Body of pancreas (tissue), 4 donors: Measurements from ENCODE around the gene TAS2R30.

Source experiments
- POLR2A ChIP-seq, 3 donors: fragments of 450-650 bp; IDR thresholded peaks; one replicate each; pipeline ENCODE4 v1.6.1; 2016; ENCODE audit warnings: antibody characterized with exemption in 3 of 3, mild to moderate bottlenecking in 2 of 3
- TF ChIP-seq, protein P1 (sequence below), 7 experiments: fragments of 450-650 bp in 4 of 7; fragments of 200-600 bp in 3 of 7; sonication (generic) in 3 of 7; IDR thresholded peaks; one replicate each; pipeline ENCODE4 v1.5.1; 2016 to 2019; ENCODE audit warnings: antibody characterized with exemption in 7 of 7

- no peak for TF ChIP-seq POLR2A (IDR thresholded peaks at IDR 0.05)
- TF ChIP-seq, protein P1, sequence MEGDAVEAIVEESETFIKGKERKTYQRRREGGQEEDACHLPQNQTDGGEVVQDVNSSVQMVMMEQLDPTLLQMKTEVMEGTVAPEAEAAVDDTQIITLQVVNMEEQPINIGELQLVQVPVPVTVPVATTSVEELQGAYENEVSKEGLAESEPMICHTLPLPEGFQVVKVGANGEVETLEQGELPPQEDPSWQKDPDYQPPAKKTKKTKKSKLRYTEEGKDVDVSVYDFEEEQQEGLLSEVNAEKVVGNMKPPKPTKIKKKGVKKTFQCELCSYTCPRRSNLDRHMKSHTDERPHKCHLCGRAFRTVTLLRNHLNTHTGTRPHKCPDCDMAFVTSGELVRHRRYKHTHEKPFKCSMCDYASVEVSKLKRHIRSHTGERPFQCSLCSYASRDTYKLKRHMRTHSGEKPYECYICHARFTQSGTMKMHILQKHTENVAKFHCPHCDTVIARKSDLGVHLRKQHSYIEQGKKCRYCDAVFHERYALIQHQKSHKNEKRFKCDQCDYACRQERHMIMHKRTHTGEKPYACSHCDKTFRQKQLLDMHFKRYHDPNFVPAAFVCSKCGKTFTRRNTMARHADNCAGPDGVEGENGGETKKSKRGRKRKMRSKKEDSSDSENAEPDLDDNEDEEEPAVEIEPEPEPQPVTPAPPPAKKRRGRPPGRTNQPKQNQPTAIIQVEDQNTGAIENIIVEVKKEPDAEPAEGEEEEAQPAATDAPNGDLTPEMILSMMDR (IDR thresholded peaks at IDR 0.05) = no peak
Observed at GRCh38 chr12:11092128-11092527, 42.3 kb downstream of the TAS2R30 start, which contains the start of gene TAS2R43.
